Measurements from ENCODE around the gene FIGNL2.

DNA sequence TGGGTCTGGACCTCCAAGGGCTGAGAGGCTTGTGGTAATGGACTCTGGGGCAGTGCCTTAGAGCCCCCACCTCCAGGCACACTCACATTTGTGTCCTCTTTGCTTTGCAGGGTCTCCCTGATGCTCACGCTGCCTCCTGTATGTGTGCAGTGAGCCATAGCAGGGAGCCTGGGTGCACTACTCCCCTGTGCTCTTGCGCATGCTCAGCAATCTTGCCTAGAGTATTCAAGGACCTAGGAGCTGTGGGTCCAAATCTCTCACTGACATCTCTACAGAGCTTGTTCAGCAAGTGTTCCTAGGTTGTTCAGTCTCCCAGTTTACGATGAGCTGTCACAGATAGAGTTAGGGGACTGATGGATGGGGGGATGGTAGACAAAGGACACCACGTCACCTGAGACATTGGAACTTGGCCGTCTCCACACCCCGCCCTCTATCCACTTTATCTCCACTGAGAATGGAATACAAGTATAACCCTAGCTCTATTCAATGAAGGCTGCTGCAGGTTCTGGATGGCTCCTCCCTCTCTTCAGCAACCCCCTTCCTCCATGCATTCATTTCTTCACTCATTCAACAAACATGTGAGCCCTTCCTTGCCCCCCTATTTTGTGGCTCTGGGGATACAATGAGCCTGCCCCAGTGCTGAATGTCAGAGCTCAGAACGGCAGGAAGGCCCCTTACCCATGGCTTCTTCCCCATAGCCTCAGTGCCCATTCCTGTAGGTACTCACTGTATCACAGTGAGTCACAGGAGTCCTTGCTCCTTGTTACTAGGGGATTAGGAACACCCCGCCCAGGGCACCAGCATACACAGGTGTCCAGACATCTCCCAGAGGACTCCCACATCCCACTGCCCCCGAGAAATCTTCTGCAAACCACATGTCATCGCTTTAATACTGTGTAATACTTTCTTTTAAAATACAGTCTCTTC is 31.2 kb downstream of the FIGNL2 start:
- TF ChIP-seq CTCF (conservative IDR thresholded peaks at IDR 0.05; ENCODE audit: low read depth, low read length), result no peak
- TF ChIP-seq EZH2 (IDR thresholded peaks at IDR 0.05; ENCODE audit: low read length, unreplicated experiment), result no peak
- no peak for TF ChIP-seq EZH2phosphoT487 (IDR thresholded peaks at IDR 0.05; ENCODE audit: borderline replicate concordance, low read length)

Measured in PC-3 (cell line).